Measurements from ENCODE around the gene ZNF467.

The ZNF467 gene

DNA sequence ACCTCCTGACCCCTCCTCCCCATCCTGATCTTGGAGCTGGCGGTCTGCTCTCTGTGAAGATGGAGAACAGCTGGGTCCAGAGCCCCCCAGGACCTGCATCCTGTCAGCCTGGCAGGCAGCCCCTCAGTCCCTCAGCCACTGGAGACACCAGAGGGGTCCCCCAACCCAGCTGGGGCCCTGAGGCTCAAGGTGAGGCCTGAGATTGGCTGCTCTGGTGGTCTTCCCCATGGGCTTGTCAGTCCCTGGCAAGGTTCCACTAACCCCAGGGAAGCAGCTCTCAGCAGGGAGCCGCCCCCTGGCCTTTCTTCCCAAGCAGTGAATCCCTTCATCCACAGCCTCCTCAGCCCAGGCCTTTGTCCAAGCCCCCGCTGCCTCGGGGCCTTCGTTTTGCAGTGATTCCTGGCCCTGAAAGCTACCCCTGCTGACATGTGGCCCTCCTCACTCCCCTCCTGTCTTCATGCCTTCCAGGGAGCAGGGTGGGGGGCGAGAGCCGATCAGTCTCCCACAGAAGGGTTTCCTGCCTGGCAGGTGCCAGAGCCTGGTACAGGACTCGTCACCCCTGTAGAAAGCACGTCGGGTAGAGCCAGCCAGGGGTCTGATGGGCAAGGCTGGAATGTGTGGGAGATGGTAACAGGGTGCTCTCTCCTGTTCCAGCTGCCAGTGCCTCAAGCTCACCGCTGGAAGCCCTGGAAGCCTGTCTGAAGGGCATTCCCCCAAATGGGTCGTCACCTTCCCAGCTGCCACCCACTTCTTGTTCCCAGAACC is 48.5 kb downstream of the ZNF467 start:
- no peak for DNase-seq

DNA sequence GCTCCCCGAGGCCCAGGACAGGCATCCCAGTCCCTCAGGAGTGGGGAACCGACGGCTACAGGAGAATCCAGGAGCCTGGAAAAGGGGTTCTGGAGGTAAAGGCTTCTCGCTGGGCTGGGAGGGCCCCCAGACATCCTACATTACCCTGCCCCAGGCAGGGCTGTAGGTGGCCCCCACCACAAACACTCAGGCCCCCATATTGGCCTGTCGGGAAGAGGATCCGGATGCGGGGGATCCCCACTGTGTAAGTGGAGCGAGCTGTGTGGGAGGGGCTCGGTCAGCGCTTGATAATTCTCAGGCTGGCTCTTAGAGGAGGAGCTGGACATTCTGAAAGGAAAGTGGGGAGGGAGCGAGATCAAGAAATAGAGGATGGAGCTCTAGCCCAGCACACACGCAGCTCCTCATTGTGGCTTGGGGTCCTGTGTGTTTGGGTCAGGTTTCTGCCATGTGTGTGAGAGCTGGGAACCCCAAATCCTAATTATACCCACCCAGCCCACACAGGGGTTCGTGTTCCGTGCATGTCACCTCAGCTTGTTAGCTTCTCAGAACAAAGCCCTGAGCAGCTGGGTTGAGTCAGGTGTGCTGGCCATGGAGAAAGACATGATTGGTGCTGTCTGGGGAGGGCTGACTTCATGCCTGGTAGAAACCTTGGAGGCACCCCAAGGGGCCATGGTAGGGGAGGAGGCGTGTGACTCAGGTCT is 49.4 kb downstream of the ZNF467 start:
- DNase-seq = no peak

DNA sequence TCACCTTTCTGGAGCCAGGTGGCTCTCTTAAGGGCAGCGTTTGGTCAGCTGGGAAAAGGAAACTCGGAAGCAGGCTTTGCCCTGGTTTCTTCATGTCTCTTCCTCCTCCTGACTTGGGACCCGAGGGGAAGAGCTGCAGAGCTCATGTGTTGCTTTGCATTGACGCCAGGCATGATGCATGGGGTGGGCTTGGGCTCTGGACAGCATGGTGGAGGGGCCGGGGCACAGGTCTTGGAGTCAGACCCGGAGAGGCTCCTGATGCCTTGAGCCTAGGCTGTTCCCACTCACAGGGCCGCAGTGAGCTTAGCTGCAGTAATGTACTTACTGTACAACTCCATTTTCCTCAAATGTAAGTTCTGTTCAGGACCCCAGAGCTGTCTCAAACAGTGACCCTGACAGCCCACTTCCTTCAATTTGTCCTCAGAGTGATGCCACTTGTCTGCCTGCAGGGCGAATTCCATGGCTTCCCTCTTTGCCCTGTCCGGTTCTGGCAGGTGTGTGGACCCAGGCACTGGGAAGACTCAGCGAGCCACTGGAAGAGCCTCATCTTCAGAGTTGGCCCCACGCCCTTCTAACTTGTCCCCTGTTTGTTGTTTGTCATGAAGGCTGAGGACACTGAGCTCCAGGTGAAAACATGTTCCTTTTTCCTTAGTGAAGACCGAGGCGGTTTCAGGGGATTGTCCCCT is 50.2 kb downstream of the ZNF467 start:
- DNase-seq = no peak

DNA sequence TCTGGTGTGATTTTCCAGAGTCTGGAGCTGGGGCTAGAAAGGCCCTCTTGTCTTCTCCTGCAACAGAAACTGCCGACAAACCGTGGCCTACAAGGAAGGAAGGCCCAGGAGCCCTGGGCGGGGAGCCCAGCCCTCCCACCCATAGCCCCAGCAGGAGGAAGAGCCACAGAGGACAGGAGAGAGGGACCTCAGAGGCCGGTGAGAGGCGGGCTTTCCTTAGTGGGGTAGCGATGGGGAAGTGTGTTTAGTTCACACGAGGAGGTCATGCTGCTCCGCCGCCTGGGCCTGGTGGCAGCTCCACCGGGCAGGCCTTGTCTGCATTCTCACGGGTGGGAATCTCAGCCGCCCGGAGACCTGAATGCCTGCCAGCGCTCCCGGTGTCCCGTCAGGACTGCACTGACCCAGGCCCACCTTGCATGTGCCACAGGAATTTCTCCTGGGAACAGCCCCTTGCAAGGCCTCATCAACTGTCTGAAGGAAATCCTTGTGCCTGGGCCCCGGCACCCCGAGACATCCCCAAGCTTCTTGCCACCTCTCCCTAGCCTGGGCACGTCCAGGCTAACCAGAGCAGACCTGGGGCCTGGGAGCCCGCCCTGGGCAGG is 50.9 kb downstream of the ZNF467 start:
- DNase-seq = no peak

DNA sequence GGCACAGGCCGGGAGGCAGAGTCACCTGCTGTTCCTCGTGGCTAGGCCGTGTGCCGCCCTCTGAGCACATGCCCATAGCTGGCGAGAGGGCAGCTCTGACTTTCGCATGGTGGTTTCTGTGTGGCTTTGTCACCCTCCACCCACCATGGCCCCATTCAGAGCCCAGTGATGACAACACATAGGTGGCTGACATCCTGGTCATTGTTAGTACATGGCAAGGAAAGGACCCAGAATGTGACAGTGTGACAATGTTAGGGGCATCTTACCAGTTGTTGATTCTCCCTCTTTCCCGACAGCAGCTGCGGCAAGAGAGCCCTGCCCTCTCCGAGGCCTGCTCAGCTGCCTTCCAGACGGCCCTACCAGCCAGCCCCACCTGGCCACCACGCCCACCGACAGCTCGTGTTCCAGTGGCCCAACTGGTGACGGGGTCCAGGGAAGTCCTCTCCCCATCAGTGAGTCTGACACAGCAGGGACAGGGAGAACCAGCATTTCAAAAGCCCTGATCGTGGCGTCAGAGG is 52.2 kb downstream of the ZNF467 start:
- DNase-seq = no peak

DNA sequence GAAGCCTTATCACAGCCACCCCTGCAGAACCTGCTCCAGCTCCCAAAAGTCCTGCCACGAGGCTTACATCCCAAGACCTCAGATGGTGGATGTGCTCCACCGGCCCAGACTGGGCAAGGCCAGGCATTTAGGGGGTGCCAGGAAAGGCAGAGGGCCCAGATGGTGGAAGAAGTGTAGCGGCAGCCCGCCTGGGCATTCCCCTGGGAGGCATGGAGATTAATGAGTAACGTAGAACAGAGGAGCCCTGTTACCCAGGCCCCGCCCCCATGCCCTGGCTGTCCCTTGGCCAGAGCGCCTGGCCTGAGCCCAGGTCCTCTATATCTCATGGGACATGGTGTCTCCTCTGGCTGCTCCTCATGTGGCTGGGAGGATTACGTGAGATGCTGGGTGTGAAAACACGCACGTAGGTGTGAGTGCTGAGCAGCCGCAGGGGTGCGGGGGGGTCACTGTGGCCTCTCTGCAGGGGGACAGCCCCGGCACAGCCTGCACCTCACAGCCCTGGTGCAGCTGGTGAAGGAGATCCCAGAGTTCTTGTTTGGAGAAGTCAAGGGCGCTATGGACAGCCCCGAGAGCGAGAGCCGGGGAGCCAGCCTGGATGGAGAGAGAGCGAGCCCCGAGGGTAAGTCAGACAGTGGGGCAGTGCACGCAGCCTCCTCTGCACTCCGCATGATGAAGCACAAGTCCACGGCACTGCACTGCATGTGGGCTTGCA is 52.9 kb downstream of the ZNF467 start:
- DNase-seq = no peak

DNA sequence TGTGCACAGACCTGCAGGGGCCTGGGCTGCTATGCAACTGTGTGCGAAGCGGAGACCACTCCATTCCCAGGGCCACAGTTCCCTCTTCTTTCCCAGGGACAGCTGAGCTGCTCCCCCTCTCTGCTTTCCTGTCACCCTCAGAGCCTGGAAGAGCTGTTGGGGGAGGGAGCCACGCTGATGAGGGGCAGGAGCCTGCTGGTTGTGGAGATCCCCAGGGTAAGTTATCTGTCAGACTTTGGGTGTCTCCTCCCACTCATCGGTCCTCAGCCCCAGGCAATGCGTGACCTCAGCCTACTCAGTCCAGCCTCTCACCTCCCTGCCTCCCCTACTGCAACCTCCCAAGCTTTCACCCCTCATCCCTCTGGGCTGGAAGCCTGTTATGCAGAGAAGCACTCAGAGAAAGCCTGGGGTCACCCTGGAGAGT is 53.5 kb downstream of the ZNF467 start:
- no peak for DNase-seq

DNA sequence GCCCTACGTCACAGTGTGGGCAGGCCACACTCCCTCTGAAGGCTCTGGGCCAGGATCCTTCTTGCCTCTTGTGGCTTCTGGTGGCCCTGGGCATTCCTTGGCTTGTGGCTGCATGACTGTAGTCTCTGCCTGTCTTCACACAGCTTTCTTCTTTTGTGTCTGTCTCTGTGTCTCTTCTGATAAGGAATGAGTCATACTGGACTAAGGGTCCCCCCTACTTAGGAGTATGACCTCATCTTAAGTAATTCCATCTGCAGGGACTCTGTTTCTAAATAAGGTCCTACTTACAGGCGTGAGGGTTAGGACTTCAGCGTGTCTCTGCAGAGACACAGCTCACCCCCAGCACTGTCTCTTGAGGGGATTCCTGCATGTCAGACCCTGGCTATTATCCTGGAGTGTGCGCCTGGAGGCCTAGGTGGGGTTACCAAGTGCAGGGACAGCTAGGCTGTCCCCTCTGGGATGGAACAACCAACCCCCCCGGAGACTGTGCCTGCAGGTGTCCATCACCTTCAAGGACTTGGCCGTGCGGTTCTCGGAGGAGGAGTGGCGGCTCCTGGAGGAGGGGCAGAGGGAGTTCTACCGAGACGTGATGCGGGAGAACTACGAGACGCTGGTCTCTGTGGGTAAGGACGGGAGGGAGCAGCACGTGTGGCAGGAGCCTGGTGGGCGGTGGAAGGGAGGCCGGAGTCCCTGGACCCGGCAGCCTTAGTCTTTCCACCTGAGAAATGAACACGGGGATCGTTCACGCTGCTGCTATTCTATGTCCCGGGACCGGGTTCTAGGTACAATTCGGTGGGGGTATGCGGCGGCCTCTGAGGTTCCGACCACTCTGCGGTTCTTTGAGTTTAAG is 54.1 kb downstream of the ZNF467 start:
- no peak for DNase-seq

DNA sequence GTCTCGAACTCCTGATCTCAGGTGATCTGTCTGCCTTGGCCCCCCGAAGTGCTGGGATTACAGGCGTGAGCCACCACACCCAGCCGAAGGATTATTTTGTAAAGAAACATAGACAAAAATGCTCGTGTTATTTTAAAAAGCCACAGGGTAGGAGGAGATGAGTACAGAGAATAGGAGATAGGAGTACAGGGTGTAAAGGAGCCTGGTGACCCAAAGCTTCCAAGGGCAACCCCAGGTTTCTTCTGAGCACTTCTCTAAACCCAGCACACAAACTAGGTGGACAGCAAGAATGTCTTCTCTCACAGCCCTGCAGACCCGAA is 54.7 kb downstream of the ZNF467 start:
- DNase-seq = no peak

DNA sequence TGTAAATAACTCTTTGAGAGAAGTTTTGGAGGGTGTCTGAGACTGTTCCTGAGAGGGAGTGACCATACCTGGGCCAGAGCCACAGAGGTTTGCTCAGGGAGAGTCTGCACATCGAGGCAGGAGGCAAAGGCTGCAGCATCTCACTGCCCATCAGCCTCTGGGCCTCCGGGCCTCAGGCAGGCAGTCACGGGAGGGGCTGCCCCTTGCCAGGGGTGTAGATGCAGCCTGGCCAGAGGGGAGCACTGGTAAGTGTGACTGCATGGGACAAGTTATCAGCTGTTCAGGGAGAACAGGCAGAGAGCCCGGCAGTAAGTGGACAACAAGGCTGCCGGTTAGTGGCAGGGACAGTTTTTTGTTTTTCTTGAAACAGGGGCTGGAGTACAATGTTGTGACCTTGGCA is 55.9 kb downstream of the ZNF467 start:
- DNase-seq = no peak

DNA sequence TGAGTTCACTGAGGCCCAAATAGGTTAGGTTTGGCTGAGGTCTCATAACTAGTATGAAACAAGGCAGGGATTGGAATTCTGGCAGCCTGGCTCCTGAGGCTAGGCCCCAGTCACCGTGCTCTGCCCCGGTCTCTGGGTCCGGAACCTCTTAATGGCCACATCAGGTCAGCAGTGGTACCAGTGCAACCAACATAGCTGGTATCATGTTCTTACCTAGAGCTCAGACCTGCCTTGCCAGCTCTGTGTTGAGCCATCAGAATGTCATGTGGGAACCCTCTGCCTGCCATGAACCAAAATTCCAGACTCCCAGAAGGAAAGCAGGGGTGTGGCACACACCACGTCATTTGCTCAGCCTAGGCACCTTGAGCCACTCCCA is 56.5 kb downstream of the ZNF467 start:
- DNase-seq = no peak

DNA sequence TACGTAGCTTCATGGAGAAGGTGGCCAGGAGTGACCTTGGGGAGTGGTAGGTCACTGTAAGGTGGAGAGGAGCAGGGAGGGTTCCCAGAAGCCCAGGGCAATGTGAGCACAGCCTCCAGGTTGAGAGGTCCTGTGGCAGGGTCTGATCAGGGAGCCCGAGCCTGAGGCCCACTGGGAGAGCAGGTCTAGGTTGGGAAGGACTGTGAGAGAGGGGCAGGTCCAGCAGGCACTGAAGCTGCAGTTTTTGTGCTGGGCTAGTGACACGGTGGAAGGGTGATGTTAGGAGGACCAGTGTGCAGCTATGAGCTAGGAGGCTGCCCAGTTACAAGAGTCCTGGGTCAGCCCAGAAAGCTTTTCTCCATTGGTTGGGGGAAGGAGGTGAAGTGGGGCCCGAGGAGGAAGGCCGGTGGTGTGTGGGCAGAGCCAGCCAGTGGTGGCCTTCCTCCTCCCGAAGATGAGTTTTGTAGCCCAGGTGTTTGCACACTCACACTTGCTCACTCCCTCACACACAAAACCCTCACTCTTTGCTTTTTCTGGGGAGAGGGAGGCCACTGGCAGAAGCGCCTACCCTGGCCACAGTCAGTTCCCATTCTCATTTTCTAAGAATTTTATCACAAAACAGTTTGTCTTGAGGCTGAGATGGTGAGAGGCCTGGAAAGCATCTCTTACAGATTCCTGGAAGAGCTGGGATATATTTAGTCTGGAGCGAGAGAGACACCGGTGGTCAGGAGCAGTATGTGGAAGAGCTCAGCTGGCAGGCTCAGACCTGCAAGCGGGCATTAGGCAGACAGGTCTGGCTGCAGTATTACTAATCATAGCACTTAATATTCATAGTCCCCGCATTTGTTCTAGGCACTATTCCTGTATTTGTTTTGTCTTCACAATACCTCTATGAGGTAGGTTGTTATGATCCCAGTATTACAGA is 57.1 kb downstream of the ZNF467 start:
- DNase-seq = no peak

DNA sequence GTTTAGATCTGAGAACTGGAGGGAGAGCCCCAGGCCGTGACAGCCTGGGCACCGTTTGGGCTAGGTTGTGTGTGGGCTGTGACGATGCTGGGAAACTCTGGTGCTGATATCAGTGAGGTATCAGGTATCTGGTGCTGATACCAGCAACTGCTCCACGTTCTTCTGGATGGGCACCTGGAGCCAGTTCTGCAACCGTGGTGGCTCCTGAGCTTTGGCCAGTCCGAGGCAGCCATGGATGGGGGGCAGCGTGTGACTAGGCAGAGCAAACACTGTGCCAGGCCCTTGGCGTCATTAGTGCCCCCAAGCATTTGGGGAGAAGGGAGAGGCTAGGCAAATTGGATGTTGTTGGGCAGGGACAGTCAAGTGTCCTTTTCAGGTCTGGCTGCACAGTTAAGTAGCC is 57.9 kb downstream of the ZNF467 start:
- no peak for DNase-seq

DNA sequence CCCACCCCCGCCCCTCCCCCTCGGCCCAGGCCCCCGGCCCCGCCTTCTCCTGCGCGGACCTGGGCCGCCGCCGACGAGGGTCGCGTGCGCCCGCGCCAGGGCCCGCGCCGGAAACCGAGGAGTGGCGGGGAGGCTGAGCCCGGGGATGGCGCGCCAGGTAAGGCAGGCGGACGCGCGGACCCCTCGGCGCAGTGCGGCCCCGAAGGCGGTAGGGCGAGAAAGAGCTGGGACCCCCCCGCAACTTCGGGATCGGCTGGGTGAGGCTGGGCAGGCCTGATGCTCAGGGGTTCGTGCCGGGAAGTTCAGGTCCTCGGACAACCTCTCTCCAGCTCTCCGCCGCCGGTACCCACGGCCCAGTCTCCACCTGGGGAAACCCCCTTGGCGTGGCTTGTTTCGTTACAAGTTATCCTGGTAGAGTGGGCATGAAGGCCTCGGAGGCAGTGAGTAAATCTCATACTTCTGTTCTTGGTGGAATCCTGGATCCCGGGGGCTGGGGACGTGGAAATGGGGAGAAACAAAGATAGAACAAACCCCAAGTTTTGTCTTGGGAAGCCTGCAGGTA is 58.4 kb downstream of the ZNF467 start:
- peak; percentile 31 for DNase-seq
